SU-DHL-6 (cell line): ENCODE measurements around the gene MCU.

Experiments
- H2AFZ ChIP-seq: fragments of 200-600 bp; sonication (generic); 2 replicates; pipeline ENCODE4 v1.6.1; 2014; ENCODE audit warnings: low read depth, mild to moderate bottlenecking, moderate library complexity, mixed read lengths, antibody characterized with exemption, low read length; ENCODE audit not compliant: severe bottlenecking
- H3F3A ChIP-seq: fragments of 200-600 bp; shearing (Covaris generic); 2 replicates; pipeline ENCODE4 v1.6.0; 2016; ENCODE audit warnings: antibody characterized with exemption, mild to moderate bottlenecking; ENCODE audit not compliant: insufficient read depth
- H3K27ac ChIP-seq: fragments of 200-600 bp; sonication (generic); 2 replicates; pipeline ENCODE4 v1.5.1; 2016; ENCODE audit warnings: low read depth, mild to moderate bottlenecking, low read length, moderate library complexity, mixed read lengths
- H3K27me3 ChIP-seq: fragments of 200-600 bp; sonication (generic), shearing (Covaris generic); 2 replicates; pipeline ENCODE4 v1.6.0; 2014; ENCODE audit warnings: mild to moderate bottlenecking, low read length
- H3K36me3 ChIP-seq: fragments of 200-600 bp; sonication (generic); 2 replicates; pipeline ENCODE4 v1.6.1; 2014; ENCODE audit warnings: mild to moderate bottlenecking, low read length, mixed read lengths
- H3K4me2 ChIP-seq: fragments of 300-600, 200-600 bp; shearing (Covaris generic), sonication (generic); 2 replicates; pipeline ENCODE4 v1.6.0; 2014; ENCODE audit warnings: low read length, low read depth, mild to moderate bottlenecking; ENCODE audit not compliant: poor library complexity, severe bottlenecking
- H3K4me3 ChIP-seq: fragments of 200-600 bp; sonication (generic); 2 replicates; pipeline ENCODE4 v1.5.1; 2014; ENCODE audit warnings: antibody characterized with exemption, low read length, mild to moderate bottlenecking, mixed read lengths; ENCODE audit not compliant: insufficient read depth, poor library complexity, severe bottlenecking
- H3K79me2 ChIP-seq: fragments of 200-600 bp; sonication (generic); 2 replicates; pipeline ENCODE4 v1.6.1; 2014; ENCODE audit warnings: mild to moderate bottlenecking, low read length, moderate library complexity; ENCODE audit not compliant: insufficient read depth
- H3K9ac ChIP-seq: fragments of 200-600 bp; sonication (generic); 2 replicates; pipeline ENCODE4 v1.7.0; 2014; ENCODE audit warnings: mild to moderate bottlenecking, low read length
- H3K9me2 ChIP-seq: fragments of 200-600 bp; sonication (generic); replicated peaks from 2 replicates; pipeline ENCODE4 v1.6.1; 2014; ENCODE audit warnings: low read length; ENCODE audit not compliant: insufficient read depth
- H3K9me3 ChIP-seq: fragments of 200-600 bp; sonication (generic); 2 replicates; pipeline ENCODE4 v1.6.1; 2014; ENCODE audit warnings: low read length, mixed read lengths; ENCODE audit not compliant: insufficient read depth
- H4K20me1 ChIP-seq: fragments of 200-600 bp; sonication (generic); 2 replicates; pipeline ENCODE4 v1.6.1; 2014; ENCODE audit warnings: low read depth, mild to moderate bottlenecking, antibody characterized with exemption, low read length, moderate library complexity, mixed read lengths
- CTCF ChIP-seq: fragments of 200-600 bp; sonication (generic); IDR thresholded peaks from one replicate; pipeline ENCODE4 v1.5.1; 2017; ENCODE audit warnings: antibody characterized with exemption, mild to moderate bottlenecking, low read length, moderate library complexity; ENCODE audit not compliant: insufficient read depth, poor library complexity, severe bottlenecking
- EZH2phosphoT487 ChIP-seq: fragments of 200-600 bp; sonication (generic), shearing (Covaris generic); conservative IDR thresholded peaks from 2 replicates; pipeline ENCODE4 v1.6.1; 2018; ENCODE audit warnings: mild to moderate bottlenecking, antibody characterized with exemption, low read length, moderate library complexity, mixed read lengths

MCU gene

GRCh38 chr10:72932259-72933015 is 240.5 kb downstream of the MCU start:
- no peaks in the 10 kb centered on the region for H3K27me3 ChIP-seq
- no peak overlapping the region for H3K4me2 ChIP-seq
- no peak for TF ChIP-seq EZH2phosphoT487
- no peak for TF ChIP-seq CTCF
- no peak overlapping the region for H3K27ac ChIP-seq
- no peaks in the 10 kb centered on the region for H3K79me2 ChIP-seq
- no peaks in the 10 kb centered on the region for H3K9me3 ChIP-seq
- H3K4me3 ChIP-seq: no peak overlapping the region
- H4K20me1 ChIP-seq: no peaks in the 10 kb centered on the region
- no peaks in the 10 kb centered on the region for H3K9me2 ChIP-seq
- no peak overlapping the region for H3K9ac ChIP-seq
- no peaks in the 10 kb centered on the region for H3F3A ChIP-seq
- H2AFZ ChIP-seq: no peak overlapping the region
- H3K36me3 ChIP-seq: no peaks in the 10 kb centered on the region

GRCh38 chr10:72935361-72935760 is 243.4 kb downstream of the MCU start:
- Histone ChIP-seq H3K4me2 (no peak overlapping the region), H4K20me1 (no peaks in the 10 kb centered on the region), H3K79me2 (no peaks in the 10 kb centered on the region), H2AFZ (no peak overlapping the region), H3K27ac (no peak overlapping the region), H3K36me3 (no peaks in the 10 kb centered on the region), H3K27me3 (no peaks in the 10 kb centered on the region), H3F3A (no peaks in the 10 kb centered on the region), H3K9ac (no peak overlapping the region), H3K4me3 (no peak overlapping the region), H3K9me2 (no peaks in the 10 kb centered on the region), H3K9me3 (no peaks in the 10 kb centered on the region)
- no peak for TF ChIP-seq EZH2phosphoT487
- no peak for TF ChIP-seq CTCF
